Liver (tissue), 9 donors: ENCODE measurements around the gene GAB2. TPM values are rescaled to one million over a fixed set of nuclear protein-coding genes. Genes with fewer than 3 reads are reported as not detected.

Experiments used
- DNase-seq: peaks from one replicate; pipeline ENCODE4 v3.0.0-alpha.2; 2017; ENCODE audit warnings: low spot score
- H3K27ac ChIP-seq, 2 donors: one replicate each; pipeline ENCODE4 v1.7.0; 2013; ENCODE audit warnings: inconsistent platforms in 2 of 2, low read length in 2 of 2, control low read depth in 1 of 2, low read depth in 1 of 2, mild to moderate bottlenecking in 1 of 2
- H3K27me3 ChIP-seq, 4 donors: one replicate each; pipeline versions ENCODE4 v1.6.1 to v1.7.0; 2013; ENCODE audit warnings: low read length in 3 of 4, inconsistent platforms in 1 of 4, mild to moderate bottlenecking in 1 of 4, moderate library complexity in 1 of 4; ENCODE audit not compliant: control insufficient read depth in 4 of 4, insufficient read depth in 4 of 4
- H3K36me3 ChIP-seq, 4 donors: one replicate each; pipeline versions ENCODE4 v1.6.1 to v1.7.0; 2013; ENCODE audit warnings: low read length in 3 of 4, mild to moderate bottlenecking in 3 of 4, low read depth in 1 of 4, moderate library complexity in 1 of 4; ENCODE audit not compliant: control insufficient read depth in 4 of 4, insufficient read depth in 3 of 4
- H3K4me1 ChIP-seq, 4 donors: one replicate each; pipeline versions ENCODE4 v1.6.1 to v1.7.0; 2013; ENCODE audit warnings: low read length in 3 of 4, mild to moderate bottlenecking in 3 of 4, moderate library complexity in 1 of 4; ENCODE audit not compliant: control insufficient read depth in 4 of 4, insufficient read depth in 4 of 4
- H3K4me3 ChIP-seq, 3 donors: one replicate each; pipeline versions ENCODE4 v1.6.1 to v1.7.0; 2013; ENCODE audit warnings: low read length in 3 of 3, control low read depth in 1 of 3, low read depth in 1 of 3, mild to moderate bottlenecking in 1 of 3
- H3K9ac ChIP-seq, 2 donors: one replicate each; pipeline ENCODE4 v1.7.0; 2013; ENCODE audit warnings: low read length in 2 of 2, mild to moderate bottlenecking in 2 of 2, moderate library complexity in 2 of 2, control low read depth in 1 of 2, low read depth in 1 of 2
- H3K9me3 ChIP-seq, 4 donors: one replicate each; pipeline versions ENCODE4 v1.6.1 to v1.7.0; 2013; ENCODE audit warnings: low read length in 3 of 4; ENCODE audit not compliant: control insufficient read depth in 4 of 4
- ATF3 ChIP-seq: IDR thresholded peaks from 2 replicates; pipeline ENCODE4 v1.6.1; 2016; ENCODE audit warnings: antibody characterized with exemption
- EGR1 ChIP-seq, 2 donors: IDR thresholded peaks; 2 replicates each; pipeline ENCODE4 v1.6.1; 2016 to 2018; ENCODE audit warnings: antibody characterized with exemption in 2 of 2, low read depth in 2 of 2
- FOXA1 ChIP-seq: IDR thresholded peaks from 2 replicates; pipeline ENCODE4 v1.6.1; 2016; ENCODE audit warnings: antibody characterized with exemption
- FOXA2 ChIP-seq: IDR thresholded peaks from 2 replicates; pipeline ENCODE4 v1.6.1; 2016; ENCODE audit warnings: antibody characterized with exemption
- GABPA ChIP-seq, 2 donors: IDR thresholded peaks in 1 of 2; conservative IDR thresholded peaks in 1 of 2; 2 replicates each; pipeline ENCODE4 v1.6.1; 2016; ENCODE audit warnings: antibody characterized with exemption in 2 of 2, mild to moderate bottlenecking in 1 of 2, moderate library complexity in 1 of 2
- HNF4A ChIP-seq, 2 donors: conservative IDR thresholded peaks; 2 replicates each; pipeline ENCODE4 v1.6.1; 2016; ENCODE audit warnings: antibody characterized with exemption in 2 of 2, mild to moderate bottlenecking in 2 of 2
- HNF4G ChIP-seq: IDR thresholded peaks from 2 replicates; pipeline ENCODE4 v1.6.1; 2016; ENCODE audit warnings: antibody characterized with exemption
- JUND ChIP-seq, 2 donors: IDR thresholded peaks; 2 replicates each; pipeline ENCODE4 v1.6.1; 2016; ENCODE audit warnings: antibody characterized with exemption in 2 of 2
- MAX ChIP-seq: IDR thresholded peaks from 2 replicates; pipeline ENCODE4 v1.6.1; 2016; ENCODE audit warnings: antibody characterized with exemption
- NR2F2 ChIP-seq: IDR thresholded peaks from 2 replicates; pipeline ENCODE4 v1.6.1; 2016; ENCODE audit warnings: antibody characterized with exemption
- RAD21 ChIP-seq, 2 donors: IDR thresholded peaks; 2 replicates each; pipeline ENCODE4 v1.6.1; 2016; ENCODE audit warnings: antibody characterized with exemption in 2 of 2, mild to moderate bottlenecking in 2 of 2
- RXRA ChIP-seq, 2 donors: IDR thresholded peaks; 2 replicates each; pipeline ENCODE4 v1.6.1; 2017 to 2018; ENCODE audit warnings: antibody characterized with exemption in 2 of 2, mild to moderate bottlenecking in 1 of 2
- SP1 ChIP-seq: IDR thresholded peaks from 2 replicates; pipeline ENCODE4 v1.6.1; 2018; ENCODE audit warnings: antibody characterized with exemption, mild to moderate bottlenecking
- TAF1 ChIP-seq: conservative IDR thresholded peaks from 2 replicates; pipeline ENCODE4 v1.6.1; 2016; ENCODE audit warnings: antibody characterized with exemption, mild to moderate bottlenecking
- YY1 ChIP-seq: IDR thresholded peaks from 2 replicates; pipeline ENCODE4 v1.6.1; 2016; ENCODE audit warnings: antibody characterized with exemption, mild to moderate bottlenecking
- ZBTB33 ChIP-seq: IDR thresholded peaks from 2 replicates; pipeline ENCODE4 v1.6.1; 2016; ENCODE audit warnings: antibody characterized with exemption
- WGBS: extraction: QIAGEN DNeasy Blood & Tissue Kit; methylation state at CpG from one replicate; pipeline ENCODE4 v1.1.7; 2013; 5-methylcytosine and 5-hydroxymethylcytosine counted together
- polyA plus RNA-seq, 2 donors: library from polyadenylated mRNA; stranded (reverse) in 1 of 2; unstranded in 1 of 2; fragments of 200-250 nt in 1 of 2; fragments of >200 nt in 1 of 2; fragmentation: Nextera tagmentation in 1 of 2; extraction: Ambion mirVana in 1 of 2; gene quantifications; one replicate each; pipeline versions ENCODE4 v1.2.1 to v1.2.3, GENCODE V29; 2013 to 2015
- total RNA-seq, 2 donors: library from RNA; depleted of rRNA; stranded (reverse); fragments of >200 nt; gene quantifications; one replicate each; pipeline ENCODE4 v1.2.3, GENCODE V29; 2014
- TF ChIP-seq, protein P1 (sequence below): IDR thresholded peaks from 2 replicates; pipeline ENCODE4 v1.6.1; 2016; ENCODE audit warnings: antibody characterized with exemption, mild to moderate bottlenecking
- TF ChIP-seq, protein P2 (sequence below): fragments of 150-350 bp; IDR thresholded peaks from 2 replicates; pipeline ENCODE4 v1.5.1; 2017; ENCODE audit warnings: improper control_type of control experiment, low read depth, low read length; ENCODE audit not compliant: missing input control
- donor health status: healthy.
- donor health status: healthy.
- donor health status: healthy.
- donor health status: healthy.
- donor health status: healthy.

The GAB2 gene
- total and polyA plus RNA-seq, 4 donors = 1.3 to 3.6 (median 2.5) TPM

- Histone ChIP-seq H3K4me3 (no peak overlapping the region), H3K4me1 (no peaks in the 10 kb centered on the region), H3K9ac (no peak overlapping the region), H3K9me3 (no peaks in the 10 kb centered on the region), H3K36me3 (peaks cover 6 to 36% (median 11%) of the 10 kb centered on the region in 4 donors), H3K27ac (no peak overlapping the region), H3K27me3 (no peaks in the 10 kb centered on the region)
- WGBS = 91% methylated on average over 11 of the region's 11 CpGs
- TF ChIP-seq, protein P1, sequence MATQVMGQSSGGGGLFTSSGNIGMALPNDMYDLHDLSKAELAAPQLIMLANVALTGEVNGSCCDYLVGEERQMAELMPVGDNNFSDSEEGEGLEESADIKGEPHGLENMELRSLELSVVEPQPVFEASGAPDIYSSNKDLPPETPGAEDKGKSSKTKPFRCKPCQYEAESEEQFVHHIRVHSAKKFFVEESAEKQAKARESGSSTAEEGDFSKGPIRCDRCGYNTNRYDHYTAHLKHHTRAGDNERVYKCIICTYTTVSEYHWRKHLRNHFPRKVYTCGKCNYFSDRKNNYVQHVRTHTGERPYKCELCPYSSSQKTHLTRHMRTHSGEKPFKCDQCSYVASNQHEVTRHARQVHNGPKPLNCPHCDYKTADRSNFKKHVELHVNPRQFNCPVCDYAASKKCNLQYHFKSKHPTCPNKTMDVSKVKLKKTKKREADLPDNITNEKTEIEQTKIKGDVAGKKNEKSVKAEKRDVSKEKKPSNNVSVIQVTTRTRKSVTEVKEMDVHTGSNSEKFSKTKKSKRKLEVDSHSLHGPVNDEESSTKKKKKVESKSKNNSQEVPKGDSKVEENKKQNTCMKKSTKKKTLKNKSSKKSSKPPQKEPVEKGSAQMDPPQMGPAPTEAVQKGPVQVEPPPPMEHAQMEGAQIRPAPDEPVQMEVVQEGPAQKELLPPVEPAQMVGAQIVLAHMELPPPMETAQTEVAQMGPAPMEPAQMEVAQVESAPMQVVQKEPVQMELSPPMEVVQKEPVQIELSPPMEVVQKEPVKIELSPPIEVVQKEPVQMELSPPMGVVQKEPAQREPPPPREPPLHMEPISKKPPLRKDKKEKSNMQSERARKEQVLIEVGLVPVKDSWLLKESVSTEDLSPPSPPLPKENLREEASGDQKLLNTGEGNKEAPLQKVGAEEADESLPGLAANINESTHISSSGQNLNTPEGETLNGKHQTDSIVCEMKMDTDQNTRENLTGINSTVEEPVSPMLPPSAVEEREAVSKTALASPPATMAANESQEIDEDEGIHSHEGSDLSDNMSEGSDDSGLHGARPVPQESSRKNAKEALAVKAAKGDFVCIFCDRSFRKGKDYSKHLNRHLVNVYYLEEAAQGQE = no peak
- no peak for TF ChIP-seq NR2F2
- no peak for TF ChIP-seq GABPA (IDR thresholded peaks at IDR 0.05 in 1 of 2, conservative IDR thresholded peaks at IDR 0.05 in 1 of 2)
- TF ChIP-seq SP1 = no peak
- no peak for TF ChIP-seq MAX
- TF ChIP-seq JUND (IDR thresholded peaks at IDR 0.05) = no peak
- no peak for TF ChIP-seq RAD21 (IDR thresholded peaks at IDR 0.05)
- no peak for TF ChIP-seq YY1
- TF ChIP-seq ATF3 = no peak
- TF ChIP-seq RXRA (IDR thresholded peaks at IDR 0.05) = no peak
- TF ChIP-seq TAF1 = no peak
- no peak for TF ChIP-seq EGR1 (IDR thresholded peaks at IDR 0.05; ENCODE audit: low read depth in 2 of 2)
- no peak for TF ChIP-seq FOXA2
- no peak for TF ChIP-seq HNF4G
- TF ChIP-seq, protein P2, sequence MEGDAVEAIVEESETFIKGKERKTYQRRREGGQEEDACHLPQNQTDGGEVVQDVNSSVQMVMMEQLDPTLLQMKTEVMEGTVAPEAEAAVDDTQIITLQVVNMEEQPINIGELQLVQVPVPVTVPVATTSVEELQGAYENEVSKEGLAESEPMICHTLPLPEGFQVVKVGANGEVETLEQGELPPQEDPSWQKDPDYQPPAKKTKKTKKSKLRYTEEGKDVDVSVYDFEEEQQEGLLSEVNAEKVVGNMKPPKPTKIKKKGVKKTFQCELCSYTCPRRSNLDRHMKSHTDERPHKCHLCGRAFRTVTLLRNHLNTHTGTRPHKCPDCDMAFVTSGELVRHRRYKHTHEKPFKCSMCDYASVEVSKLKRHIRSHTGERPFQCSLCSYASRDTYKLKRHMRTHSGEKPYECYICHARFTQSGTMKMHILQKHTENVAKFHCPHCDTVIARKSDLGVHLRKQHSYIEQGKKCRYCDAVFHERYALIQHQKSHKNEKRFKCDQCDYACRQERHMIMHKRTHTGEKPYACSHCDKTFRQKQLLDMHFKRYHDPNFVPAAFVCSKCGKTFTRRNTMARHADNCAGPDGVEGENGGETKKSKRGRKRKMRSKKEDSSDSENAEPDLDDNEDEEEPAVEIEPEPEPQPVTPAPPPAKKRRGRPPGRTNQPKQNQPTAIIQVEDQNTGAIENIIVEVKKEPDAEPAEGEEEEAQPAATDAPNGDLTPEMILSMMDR = no peak
- no peak for TF ChIP-seq ZBTB33
- no peak for TF ChIP-seq FOXA1
- TF ChIP-seq HNF4A (conservative IDR thresholded peaks at IDR 0.05) = no peak
- no peak for DNase-seq
These were observed 204.8 kb downstream of the GAB2 start for GRCh38 chr11:78212586-78213371.
